GM21528 (cell line): ENCODE data around the gene UBL4B.

Source experiments
- ATAC-seq: cut with Tn5 transposase; IDR thresholded peaks from one replicate; pipeline ENCODE4 v1.9.1; 2021; ENCODE audit warnings: mild to moderate bottlenecking, moderate library complexity; ENCODE audit not compliant: unreplicated experiment, low FRiP score

UBL4B gene

GRCh38 chr1:110151175-110151669 is 39.0 kb downstream of the UBL4B start:
- no peak for ATAC-seq

GRCh38 chr1:110152133-110152785 is 40.0 kb downstream of the UBL4B start:
- no peak for ATAC-seq

- no peak for ATAC-seq
Measured at GRCh38 chr1:110153407-110153950, 41.2 kb downstream of the UBL4B start.

- no peak for ATAC-seq
Measured at GRCh38 chr1:110155878-110156522, 43.8 kb downstream of the UBL4B start.

GRCh38 chr1:110158261-110158660 is 46.0 kb downstream of the UBL4B start:
- ATAC-seq = no peak

GRCh38 chr1:110159168-110159567 is 46.9 kb downstream of the UBL4B start:
- ATAC-seq = no peak

- ATAC-seq = no peak
Measured at GRCh38 chr1:110160538-110161100, 48.4 kb downstream of the UBL4B start.

- no peak for ATAC-seq
Measured at GRCh38 chr1:110161165-110161564, 48.9 kb downstream of the UBL4B start.

- no peak for ATAC-seq
Measured at GRCh38 chr1:110161849-110162248, 49.6 kb downstream of the UBL4B start.
